Activated CD8-positive, alpha-beta memory T cell treated with anti-CD3 and anti-CD28 coated beads for 24 hours (primary cell): ENCODE measurements around the gene CNST.
"Not testable (repeated sequence)": the region's sequence is repeated elsewhere in the genome, so short reads cannot be mapped to it uniquely, and the experiment has no call there.

Experiments used
- DNase-seq: peaks from one replicate; pipeline ENCODE4 v3.0.0-alpha.2; 2020

The CNST gene

DNA sequence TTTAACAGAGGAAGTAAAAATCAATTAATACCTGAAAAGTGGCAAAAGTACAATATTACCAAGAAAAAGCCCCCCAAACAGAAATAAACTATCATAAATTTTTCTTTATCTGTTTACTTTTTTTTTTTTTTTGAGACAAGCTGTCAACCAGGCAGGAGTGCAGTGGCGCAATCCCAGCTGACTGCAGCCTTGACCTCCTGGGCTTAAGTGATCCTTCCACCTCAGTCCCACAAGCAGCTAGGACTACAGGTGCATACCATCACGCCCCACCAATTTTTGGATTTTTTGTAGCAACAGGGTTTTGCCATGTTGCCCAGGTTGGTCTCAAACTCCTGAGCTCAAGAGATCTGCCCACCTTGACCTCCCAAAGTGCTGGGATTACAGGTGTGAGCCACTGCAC lies 8.2 kb upstream of the CNST start:
- DNase-seq, result no peak

DNA sequence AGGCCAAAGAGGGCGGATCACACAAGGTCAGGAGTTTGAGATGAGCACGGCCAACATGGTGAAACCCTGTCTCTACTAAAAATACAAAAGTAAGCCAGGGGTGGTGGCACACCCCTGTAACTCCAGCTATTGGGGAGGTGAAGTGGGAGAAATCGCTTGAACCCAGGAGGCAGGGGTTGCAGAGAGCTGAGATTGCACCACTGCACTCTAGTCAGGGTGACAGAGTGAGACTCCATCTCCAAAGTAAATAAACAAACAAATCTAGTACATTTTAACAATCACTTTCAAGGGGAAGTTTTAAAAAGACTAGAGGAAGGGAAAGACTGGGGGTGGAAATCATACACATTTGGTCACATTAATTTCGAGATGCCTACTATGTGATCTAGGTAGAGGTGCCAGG lies 6.9 kb upstream of the CNST start:
- no peak for DNase-seq

DNA sequence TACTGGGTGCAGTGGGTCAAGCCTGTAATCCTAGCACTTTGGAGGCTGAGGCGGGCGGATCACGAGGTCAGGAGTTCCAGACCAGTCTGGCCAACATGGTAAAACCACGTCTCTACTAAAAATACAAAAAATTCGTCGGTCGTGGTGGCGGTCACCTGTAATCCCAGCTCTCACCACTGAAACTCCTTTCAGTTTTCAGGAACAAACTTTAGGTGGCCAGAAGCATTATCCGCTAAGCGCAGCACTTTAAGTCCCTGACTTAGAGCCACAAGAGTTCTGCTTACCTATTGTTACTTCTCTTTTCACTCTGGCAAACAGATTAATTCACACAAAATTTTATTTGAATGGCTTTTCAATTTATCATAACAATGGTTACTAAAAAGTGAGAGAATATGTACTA lies 5.4 kb upstream of the CNST start:
- DNase-seq, result not testable (repeated sequence)

DNA sequence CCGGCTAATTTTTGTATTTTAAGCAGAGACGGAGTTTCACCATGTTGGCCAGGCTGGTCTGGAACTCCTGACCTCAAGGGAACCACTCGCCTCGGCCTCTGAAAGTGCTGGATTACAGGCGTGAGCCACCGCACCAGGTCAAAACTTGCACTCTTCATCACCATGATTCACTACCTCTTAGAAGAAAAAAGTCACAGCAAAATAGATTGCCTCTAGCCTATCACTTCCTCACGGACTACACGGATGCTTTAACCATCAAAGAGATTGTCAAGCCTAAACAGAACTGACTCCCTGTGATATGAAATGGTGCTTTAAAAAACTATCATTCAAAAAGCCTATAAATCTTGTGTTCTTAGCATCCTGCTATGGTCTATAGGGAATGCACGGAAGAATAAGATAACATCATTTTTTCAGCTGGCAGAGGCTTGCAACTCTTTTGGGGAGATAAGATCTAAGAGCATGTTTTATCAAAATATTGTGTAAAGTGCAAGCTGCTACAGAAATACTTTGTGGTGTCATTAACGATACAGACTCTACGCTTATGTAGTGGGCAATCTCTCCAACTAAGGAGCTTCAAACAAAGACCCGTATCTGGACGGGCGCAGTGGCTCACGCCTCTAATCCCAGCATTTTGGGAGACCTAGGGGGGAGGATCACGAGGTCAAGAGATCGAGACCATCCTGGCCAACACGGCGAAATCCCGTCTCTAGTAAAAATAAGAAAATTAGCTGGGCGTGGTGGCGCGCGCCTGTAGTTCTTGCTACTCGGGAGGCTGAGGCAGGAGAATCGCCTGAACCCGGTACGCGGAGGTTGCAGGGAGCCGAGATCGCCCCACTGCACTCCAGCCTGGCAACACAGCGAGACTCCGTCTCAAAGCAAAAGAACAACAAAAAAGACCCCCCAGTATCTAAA lies 1.2 kb upstream of the CNST start:
- DNase-seq, result no peak

DNA sequence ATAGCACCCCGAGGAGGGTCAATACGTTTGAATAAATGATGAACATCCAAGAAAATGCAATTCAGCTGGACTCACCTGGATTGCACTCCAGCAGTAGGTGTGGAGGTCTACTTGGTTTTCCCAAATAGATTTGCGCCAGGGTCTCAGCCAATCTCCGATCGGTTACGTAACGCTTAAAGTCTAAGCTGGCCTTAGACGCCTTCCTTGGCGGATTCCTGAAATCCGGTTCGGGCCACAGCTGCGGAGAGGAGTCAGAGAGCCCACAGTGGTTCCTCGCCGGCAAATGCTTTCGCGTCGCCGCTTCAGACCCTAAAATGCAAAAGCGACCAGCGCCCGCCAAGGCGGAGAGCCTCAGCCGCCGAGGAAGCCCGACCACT lies 517 bp upstream of the CNST start:
- no peak for DNase-seq

DNA sequence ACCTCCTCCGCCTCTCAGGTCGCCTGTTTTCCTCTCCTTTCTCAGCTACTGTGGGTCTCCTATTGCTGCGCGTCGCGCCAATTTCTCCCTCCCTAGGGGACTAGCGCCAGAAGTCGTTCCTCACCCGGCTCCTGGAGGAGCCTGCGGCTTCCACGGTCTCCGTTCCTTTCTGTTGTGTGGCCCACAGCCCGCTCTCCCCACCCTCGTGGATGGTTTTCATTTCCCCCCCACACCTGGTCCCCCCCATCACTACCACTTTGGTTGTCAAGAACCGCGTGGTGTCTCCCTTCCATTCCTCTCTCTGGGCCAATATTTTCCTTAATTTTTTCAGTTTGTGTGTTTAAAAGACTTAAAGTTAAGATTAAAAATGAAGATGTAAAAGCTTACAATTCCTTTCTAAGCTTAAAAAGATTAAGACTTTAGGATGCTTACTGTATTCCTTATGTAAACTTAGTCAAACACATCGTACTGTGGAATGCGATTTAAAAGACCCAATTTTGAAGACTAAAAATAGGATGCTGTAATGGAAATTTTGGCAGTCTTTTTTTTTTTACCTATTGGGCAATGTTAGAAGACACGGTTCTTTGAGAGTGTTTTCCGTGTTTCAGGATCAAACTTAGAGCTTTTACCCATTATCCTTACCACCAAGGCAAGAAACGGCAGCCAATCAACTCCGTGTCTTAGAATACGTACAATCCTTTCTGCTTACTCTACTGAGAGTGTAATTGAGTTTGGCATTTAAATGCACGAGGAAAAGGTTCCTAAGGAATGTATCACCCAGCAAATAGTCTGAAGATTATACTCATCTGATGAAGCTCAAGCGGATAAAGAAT lies 773 bp downstream of the CNST start:
- no peak for DNase-seq

DNA sequence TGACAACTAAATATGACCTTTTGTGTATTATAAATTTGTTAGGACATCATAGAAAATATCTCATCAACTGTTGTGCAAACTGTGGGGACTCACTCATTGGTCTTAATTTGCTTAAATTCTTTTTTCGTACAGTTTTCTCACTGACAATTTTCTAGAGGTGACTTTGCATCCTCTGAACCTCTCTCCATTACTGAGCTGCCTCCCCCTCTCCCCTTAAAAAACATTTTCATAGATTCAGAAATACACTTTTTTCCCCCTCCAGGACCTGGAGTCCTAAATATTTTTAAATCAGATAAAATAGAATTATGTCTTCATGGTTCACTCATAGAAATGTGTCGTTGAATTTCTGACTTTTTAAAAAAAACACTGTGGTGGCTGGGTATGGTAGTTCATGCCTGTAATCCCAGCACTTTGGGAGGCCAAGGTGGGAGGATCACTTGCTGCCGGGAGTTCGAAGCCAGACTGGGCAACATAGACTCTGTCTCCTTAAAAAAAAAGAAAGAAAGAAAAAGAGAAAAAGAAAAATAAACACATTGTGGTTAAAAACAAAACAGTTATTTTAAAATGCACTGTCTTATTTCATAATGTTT lies 1.5 kb downstream of the CNST start:
- DNase-seq, result no peak

DNA sequence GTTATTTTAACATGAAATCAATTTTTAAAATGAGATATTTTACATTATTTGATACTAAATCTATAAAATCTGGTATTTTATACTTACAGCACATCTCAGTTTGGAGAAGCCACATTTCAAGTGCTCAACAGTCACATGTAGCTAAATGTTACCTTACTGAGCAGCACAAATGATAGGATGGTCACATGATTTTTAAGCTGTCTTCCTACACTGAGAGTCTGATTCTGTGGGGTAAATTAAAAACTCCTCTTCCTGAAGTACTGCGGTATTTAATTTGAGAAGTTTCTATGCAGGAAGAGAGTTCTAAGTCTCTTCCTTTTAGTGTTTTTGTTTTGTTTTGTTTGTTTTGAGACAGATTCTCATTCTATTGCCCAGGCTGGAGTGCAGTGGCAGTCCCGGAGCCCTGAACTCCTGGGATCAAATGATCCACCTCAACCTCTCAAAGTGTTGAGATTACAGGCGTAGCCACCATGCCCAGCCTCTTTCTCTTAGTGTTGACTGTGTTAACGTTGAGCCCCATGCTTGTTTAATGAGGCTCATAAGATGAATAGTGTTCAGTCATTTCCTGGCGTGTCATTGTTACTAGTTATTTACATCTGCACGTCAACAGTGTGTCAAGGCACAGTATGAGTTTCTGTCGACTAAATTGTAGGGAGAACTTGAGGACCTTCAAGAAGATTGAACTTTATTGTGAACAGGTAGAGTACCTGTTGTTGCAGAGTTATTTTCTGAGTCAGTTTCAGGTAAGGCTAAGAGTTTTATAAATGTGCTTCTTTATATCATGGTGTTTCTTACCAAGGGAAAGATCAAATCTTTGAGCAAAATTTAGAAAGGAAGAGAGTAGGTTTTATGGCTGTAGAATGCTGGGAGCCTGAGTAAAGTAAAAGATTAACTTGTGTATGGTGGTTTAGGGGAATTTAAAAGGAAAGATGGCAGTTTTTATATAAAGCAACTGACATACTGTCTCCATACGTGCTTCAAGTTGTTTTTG lies 3.3 kb downstream of the CNST start:
- no peak for DNase-seq

DNA sequence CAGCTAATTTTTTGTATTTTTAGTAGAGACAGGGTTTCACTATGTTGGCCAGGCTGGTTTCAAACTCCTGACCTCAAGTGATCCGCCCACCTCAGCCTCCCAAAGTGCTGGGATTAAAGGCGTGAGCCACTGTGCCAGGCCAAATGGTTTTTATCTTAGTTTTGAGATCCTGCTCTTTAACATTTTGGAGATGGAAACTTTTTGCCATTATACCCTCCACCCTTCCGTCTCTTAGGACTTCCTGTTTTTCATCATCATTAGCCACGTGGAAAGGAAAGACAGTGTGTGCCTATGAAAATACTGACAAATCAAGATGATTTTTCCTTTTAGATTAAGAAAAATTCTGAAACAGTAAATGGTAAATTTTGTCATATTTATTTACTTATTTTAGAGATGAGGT lies 5.1 kb downstream of the CNST start:
- DNase-seq, result not testable (repeated sequence)

DNA sequence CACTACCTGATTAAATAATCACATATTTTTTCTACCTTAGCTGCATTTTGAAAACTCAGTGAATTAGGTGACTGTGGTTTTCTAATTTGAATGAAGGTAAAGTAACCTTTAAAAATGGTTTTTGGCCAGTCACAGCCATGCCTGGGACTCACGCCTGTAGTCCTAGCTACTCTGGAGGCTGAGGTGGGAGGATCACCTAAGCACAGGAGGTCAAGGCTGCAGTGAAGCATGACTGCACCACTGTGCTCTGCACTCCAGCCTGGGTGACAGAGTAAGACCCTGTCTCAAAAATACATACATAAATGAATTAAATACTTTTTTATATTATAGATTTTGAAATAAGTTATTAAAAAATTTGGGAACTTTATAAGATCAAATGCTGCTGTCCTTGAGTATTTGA lies 5.7 kb downstream of the CNST start:
- DNase-seq, result no peak

DNA sequence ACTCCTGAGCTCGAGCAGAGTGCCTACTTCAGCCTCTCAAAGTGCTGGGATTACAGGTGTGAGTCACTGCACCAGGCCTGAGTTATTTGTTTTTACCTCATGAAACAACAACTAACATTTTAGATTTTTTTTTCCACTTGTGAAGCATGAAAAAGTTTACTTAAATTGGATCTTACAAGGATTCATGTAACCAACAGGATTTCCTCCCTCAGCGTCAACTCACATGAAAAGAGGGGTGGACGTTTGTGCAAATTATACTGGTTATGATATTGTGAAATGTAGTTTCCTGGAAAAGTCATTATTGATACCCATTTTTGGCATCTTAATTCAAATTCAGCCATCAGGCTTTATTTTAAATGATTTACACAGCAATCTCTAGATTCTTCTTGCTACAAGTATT lies 6.5 kb downstream of the CNST start:
- DNase-seq, result no peak

DNA sequence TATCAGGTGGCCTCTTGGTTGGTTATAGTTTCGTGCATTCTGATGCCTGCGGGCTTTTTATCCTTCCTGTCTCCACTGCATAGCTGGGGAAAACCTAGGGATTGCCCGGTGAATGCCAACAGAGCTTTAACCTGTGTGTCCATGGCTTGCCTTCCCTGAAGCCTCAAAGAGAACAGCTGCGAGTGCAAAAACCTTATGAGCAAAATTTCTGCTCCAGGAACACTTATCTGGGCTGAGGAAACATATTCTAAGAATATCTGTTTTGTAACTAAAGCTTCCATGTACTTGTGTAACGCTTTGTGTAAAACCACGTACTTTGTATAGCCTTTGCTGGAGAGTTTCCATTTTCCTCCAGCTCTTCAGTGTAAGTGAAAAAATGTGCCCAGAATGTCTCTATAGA lies 7.2 kb downstream of the CNST start:
- no peak for DNase-seq

DNA sequence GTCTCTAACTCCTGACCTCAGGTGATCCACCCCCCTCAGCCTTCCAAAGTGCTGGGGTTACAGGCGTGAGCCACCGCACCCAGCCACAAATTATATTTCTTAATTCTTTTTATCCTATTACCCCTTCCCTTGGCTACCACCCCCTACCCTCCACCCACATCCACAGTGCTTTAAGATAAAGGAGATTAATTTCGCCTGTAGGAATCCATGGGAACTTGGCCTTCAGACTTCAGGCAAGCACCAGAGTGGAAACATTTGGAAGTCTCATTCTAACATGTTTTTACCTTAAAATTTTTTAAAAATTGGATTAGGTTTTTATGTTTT lies 10.4 kb downstream of the CNST start:
- no peak for DNase-seq

DNA sequence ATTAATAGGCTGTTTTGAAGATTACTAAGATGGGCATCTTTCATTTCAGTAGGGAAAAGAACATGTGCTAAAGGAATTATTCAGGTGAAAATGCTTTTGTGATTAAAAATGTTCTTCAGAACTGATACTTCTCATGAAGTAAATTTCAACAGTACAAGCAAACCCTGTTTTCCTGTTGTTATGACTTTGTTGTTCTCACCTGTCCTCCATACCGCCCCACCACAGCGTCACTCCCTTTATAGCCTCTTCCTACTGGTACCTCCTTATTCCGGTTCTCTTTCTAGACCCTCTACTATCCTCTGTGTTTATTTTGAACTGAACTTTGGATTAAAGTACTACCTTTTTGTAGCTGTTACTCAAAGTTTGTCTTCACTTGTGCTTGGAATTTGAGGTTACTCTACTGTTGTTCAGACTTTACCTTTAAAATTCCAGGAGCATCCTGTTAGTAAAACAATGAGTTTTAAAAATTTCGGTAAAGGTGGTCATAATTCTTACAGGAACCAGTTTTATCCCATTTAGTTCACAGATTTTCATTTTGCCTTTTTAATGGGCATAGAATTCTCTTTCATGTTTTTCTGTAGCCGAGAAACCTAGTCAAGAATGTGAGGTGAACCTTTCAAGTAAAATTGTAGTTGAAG lies 10.9 kb downstream of the CNST start:
- no peak for DNase-seq

DNA sequence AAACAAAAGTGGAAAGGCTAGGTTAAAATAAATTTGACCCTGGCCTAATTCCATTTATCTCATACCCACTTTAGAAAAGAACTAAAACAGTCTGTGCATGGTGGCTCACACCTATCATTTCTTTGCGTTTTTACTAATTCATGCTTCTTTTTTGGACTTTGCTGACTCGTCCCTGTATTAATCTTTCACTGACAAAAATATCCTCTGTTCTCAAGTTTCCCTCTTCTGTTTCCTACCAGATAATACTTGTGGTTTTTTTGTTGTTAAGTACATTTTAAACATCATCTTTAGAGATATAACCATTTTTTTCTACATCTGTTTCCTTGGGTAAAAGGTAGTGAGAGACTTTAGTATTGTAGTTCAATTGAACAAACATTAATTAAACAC lies 11.5 kb downstream of the CNST start:
- DNase-seq, result no peak

DNA sequence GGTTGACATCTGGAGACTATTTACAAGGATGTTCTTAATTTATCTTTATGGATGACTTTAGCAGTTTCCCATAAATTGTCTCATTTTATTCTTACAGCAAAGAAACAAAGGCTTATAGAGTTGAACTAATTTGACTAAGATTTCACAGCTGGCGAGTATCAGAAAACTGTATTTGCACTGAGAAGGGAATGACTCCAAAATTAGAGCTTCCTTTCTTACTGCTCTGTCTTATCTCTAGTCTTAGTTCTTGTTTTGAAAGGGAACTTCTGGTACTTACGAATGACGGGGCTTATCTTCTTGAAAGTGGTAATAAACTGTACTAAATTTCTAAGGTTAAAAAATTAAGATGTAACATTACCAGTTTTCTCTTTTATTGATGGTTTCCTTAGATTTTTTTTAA lies 13.6 kb downstream of the CNST start:
- DNase-seq, result no peak

DNA sequence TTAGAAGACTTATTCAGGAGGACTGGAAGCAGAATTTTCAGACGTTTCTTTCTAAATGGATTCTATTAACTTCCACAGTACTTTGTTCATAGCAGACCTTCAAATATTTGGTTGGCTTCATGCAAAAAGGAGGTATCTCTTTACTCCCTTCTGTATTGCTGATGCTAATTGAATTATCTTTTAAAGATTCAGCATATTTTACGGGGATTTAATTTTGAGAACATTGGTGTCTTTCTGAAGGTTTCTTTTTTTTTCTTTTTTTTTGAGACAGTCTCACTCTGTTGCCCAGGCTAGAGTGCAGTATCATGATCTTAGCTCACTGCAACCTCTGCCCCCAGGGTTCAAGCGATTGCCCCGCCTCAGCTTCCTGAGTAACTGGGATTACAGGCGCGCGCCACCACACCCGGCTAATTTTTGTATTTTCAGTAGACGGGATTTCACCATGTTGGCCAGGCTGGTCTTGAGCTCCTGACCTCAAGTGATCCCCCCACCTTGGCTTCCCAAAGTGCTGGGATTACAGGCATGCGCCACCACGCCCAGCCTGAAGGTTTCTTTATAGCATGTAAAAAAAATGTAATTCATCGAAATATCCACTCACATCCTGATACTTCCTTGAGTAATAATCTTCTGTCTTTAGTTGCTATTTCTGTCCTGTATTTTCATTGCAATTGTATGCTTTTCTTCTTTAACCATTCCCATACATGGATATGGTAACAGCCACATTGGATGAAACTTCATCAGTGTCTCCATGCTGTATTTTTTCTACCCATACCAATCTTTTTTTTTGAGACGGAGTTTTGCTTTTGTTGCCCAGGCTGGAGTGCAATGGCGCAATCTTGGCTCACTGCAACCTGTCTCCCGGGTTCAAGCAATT lies 14.5 kb downstream of the CNST start:
- DNase-seq, result no peak

DNA sequence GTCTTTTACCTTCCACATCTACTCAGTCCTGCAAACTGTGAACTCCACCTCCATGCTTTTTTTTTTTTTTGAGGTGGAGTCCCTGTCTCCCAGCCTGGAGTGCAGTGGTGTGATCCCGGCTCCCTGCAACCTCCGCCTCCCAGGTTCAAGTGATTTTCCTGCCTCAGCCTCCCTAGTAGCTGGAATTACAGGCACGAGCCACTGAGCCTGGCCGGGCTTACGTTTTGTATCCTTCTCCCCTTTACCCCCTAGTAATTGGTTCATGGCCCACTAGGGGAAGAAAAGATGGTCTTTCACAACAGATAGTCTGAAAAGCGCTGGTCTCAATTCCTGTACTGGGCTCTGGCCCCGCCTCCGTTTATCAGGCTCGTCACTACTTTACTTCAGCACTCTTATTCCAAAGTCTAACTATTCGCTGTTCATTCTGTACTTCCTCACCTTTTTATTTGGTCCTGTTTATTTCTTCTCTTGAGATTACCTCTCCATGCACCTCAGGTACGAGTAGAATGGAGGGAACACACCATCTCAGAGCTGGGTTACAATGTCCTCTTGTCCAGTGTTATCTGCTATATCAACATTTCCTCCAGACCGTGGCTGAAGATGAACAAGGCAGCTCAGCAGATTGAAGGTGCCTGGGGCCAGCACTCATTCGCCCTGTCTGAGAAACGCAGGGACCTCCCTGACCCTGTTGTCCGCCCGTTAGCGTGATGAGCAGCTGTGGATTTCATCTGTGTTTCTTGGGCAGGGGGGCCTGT lies 16.2 kb downstream of the CNST start:
- no peak for DNase-seq

DNA sequence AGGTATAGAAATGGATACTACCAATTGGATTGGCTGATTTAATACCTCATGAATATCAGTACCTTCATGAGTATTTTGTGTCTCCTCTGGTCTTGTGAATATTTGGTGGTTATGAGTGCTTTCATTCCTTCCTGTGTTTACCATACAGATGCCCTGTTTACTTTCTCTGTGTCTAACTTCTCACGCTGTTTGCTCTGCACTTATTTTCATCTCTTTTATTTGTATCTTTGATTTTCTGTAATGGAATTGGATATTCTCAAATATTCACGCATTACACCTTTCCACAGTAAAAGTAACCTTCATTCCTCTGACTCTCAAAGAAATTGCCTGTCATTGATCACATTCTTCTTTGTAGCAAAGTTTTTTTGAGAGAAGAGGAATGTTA lies 16.8 kb downstream of the CNST start:
- DNase-seq, result no peak

DNA sequence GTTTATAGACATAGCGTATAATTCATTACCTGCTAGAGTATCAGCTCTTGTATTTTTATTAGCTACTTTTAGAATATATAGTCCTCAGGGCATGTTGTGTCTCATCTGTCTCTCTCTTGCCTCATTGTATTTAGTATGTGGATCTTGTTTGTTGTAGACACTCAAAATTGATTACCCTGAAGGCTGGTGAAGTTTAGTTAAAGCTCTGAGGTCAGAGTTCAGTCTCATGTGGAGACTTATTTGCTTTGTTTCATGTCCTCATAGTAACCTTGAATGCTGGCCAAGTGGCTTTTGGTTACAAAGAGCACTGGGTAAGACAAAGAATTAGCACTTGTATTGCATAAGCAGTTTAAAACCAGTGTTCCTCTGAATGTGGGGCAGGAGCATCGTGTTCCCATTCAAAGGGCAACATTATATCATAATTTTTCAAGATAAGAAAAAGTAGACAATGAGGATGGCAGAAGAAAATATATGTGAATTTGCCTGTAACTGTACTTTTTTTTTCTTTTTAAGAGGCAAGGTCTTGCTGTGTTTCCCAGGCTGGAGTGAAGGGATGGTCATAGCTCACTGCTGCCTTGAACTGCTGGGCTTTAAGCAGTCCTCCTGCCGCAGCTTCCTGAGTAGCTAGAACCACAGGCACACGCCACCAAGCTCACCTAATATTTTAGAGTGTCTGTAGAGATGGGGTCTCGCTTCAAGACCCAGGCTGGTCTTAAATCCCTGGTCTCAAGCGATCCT lies 17.4 kb downstream of the CNST start:
- no peak for DNase-seq
